Kidney epithelial cell (primary cell): ENCODE results near the gene SEPHS1. TPM values are rescaled to one million over a fixed set of nuclear protein-coding genes. Genes with fewer than 3 reads are reported as not detected.
"Not testable (repeated sequence)": the region's sequence is repeated elsewhere in the genome, so short reads cannot be mapped to it uniquely, and the experiment has no call there.

ENCODE experiments used
- DNase-seq: peaks from one replicate; pipeline ENCODE4 v3.0.0-alpha.2; 2010; ENCODE audit warnings: low read depth
- H3K27me3 ChIP-seq: 2 replicates; pipeline ENCODE4 v1.6.0; 2011; ENCODE audit warnings: low read length; ENCODE audit not compliant: control insufficient read depth, insufficient read depth
- H3K36me3 ChIP-seq: 2 replicates; pipeline ENCODE4 v1.5.1; 2011; ENCODE audit warnings: low read length; ENCODE audit not compliant: control insufficient read depth, insufficient read depth
- H3K4me3 ChIP-seq: 2 replicates; pipeline ENCODE4 v1.5.1; 2011; ENCODE audit warnings: low read depth, mild to moderate bottlenecking, control low read depth, low read length
- total RNA-seq: library from RNA; depleted of rRNA; stranded (reverse); fragments of >200 nt; gene quantifications from 2 replicates; pipeline ENCODE4 v1.2.3, GENCODE V29; 2015
- TF ChIP-seq, protein P1 (sequence below): IDR thresholded peaks from 2 replicates; pipeline ENCODE4 v1.5.1; 2011; ENCODE audit warnings: mild to moderate bottlenecking, moderate library complexity, low read length, control low read depth, inconsistent platforms; ENCODE audit not compliant: insufficient read depth, poor library complexity, severe bottlenecking

The SEPHS1 gene
- total RNA-seq, 1 donor from 2014 or later, result 48.9 TPM

DNA sequence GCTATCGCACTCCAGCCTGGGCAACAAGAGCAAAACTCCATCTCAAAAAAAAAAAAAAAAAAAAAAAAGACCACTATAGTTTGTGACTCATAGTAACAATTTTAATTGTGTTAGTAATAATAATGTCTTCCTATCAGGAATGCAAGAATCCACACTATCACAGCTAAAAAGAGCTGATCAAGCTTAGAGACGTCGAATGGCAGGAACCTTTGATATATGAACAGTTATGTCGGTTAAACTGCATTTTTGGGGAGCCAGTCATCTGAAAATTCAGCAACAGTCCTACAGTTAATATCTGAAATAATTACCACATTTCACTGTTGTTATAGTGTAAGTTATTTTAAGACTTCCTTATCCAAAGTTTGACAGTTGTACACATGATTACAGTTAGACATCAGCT is 57.0 kb downstream of the SEPHS1 start:
- DNase-seq, result no peak
- peaks cover 2% of the 10 kb centered on the region for H3K36me3 ChIP-seq
- H3K27me3 ChIP-seq, result no peaks in the 10 kb centered on the region
- no peak overlapping the region for H3K4me3 ChIP-seq
- TF ChIP-seq, protein P1, sequence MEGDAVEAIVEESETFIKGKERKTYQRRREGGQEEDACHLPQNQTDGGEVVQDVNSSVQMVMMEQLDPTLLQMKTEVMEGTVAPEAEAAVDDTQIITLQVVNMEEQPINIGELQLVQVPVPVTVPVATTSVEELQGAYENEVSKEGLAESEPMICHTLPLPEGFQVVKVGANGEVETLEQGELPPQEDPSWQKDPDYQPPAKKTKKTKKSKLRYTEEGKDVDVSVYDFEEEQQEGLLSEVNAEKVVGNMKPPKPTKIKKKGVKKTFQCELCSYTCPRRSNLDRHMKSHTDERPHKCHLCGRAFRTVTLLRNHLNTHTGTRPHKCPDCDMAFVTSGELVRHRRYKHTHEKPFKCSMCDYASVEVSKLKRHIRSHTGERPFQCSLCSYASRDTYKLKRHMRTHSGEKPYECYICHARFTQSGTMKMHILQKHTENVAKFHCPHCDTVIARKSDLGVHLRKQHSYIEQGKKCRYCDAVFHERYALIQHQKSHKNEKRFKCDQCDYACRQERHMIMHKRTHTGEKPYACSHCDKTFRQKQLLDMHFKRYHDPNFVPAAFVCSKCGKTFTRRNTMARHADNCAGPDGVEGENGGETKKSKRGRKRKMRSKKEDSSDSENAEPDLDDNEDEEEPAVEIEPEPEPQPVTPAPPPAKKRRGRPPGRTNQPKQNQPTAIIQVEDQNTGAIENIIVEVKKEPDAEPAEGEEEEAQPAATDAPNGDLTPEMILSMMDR, result no peak

DNA sequence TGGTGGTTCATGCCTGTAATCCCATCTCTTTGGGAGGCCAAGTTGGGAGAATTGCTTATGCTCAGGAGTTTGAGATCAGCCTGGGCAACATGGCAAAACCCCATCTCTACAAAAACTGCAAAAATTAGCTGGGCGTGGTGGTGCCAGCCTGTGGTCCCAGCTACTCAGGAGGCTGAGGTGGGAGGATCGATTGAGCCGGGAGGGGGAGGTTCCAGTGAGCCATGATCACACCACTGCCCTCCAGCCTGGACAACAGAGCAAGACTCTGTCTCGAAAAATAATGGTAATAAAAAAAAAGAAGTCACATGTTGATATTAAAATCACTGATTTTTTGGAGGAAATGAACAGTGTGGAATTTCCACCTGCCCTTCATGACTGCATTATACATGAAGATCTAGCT is 64.0 kb downstream of the SEPHS1 start:
- Histone ChIP-seq H3K36me3 (peaks cover 3% of the 10 kb centered on the region), H3K4me3 (no peak overlapping the region), H3K27me3 (no peaks in the 10 kb centered on the region)
- TF ChIP-seq, protein P1, result no peak
- DNase-seq, result no peak

DNA sequence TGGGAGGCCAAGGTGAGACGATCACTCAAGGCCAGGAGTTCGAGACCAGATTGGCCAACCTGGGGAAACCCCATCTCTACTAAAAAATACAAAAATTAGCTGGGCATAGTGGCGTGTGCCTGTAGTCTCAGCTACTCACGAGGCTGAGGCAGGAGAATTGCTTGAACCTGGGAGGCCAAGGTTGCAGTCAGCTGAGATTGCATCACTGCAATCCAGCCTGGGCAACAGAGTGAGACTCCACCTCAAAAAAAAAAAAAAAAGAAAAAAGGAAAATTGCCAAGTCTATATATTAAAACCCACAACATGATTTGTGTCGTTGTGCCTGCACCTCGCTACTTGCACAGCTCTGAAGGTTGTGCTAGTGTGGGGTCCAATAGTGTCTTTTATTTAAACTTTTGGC is 65.7 kb downstream of the SEPHS1 start:
- not testable (repeated sequence) for H3K36me3 ChIP-seq, H3K4me3 ChIP-seq, H3K27me3 ChIP-seq, DNase-seq

DNA sequence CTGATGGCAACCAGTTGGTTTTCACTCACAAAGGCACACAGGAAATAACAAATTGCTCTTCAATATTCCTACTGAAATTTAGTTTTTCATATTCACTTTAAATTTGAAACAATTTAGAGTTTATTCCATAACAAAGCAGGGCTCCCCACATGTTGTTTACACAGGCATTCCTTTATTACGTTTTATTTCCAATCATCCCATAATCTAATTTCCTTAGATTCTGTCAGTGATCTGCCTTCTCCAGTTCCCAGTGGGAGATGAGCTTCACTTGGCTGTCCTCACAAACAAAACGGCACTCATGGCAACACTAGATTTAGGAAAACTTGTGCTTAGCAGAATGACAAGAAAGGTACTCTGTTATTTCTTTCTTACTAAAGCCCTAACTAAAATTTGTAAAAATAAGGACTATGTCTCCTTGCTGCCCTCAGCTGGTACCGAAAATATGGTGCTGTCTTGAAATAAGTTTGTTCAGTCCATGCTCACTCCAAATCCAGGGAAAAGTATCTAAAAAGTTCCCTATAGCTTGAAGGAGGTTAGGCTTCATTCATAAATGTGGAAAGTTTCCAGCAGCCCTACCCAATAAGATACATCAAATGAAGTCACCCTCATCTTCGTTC is 71.2 kb downstream of the SEPHS1 start:
- no peak overlapping the region for H3K4me3 ChIP-seq
- peaks cover 1% of the 10 kb centered on the region for H3K36me3 ChIP-seq
- no peak for DNase-seq
- TF ChIP-seq, protein P1, result no peak
- no peaks in the 10 kb centered on the region for H3K27me3 ChIP-seq

DNA sequence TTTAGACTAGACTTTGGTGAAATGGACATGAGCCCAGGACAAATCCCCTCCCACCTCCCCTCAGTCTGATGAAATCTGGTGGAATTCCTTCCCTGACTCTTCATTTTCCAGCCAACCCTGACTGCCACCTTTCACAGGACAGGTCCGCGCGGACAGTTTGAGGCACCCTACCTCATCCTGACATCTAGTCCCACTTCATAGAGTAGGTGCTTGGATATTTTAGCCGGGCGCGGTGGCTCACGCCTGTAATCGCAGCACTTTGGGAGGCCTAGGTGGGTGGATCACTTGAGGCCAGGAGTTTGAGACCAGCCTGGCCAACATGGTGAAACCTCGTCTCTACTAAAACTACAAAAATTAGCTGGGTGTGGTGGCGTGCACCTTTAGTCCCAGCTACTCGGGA is 71.9 kb downstream of the SEPHS1 start:
- not testable (repeated sequence) for H3K4me3 ChIP-seq, H3K36me3 ChIP-seq, H3K27me3 ChIP-seq, DNase-seq

DNA sequence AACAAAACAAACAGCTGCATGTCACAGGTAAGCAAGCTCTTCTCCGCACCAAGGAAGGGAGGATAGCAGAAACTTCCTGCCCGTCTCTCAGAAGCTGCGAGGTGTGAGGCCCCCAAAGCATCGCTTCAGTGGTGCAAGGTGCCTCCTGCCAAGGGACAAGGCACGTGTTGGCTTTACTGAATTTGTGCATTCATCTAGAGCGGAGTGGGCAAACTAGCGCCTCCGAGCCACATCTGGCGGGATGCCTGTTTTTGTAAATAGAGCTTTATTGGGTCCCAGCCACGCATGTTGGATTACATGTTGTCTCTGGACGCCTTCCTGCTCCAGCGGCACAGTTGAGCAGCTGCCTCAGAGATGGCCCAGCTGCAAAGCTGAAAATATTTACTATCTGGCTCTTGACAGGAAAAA is 75.9 kb downstream of the SEPHS1 start:
- Histone ChIP-seq H3K36me3 (no peaks in the 10 kb centered on the region), H3K27me3 (no peaks in the 10 kb centered on the region), H3K4me3 (no peak overlapping the region)
- TF ChIP-seq, protein P1, result no peak
- DNase-seq, result no peak

DNA sequence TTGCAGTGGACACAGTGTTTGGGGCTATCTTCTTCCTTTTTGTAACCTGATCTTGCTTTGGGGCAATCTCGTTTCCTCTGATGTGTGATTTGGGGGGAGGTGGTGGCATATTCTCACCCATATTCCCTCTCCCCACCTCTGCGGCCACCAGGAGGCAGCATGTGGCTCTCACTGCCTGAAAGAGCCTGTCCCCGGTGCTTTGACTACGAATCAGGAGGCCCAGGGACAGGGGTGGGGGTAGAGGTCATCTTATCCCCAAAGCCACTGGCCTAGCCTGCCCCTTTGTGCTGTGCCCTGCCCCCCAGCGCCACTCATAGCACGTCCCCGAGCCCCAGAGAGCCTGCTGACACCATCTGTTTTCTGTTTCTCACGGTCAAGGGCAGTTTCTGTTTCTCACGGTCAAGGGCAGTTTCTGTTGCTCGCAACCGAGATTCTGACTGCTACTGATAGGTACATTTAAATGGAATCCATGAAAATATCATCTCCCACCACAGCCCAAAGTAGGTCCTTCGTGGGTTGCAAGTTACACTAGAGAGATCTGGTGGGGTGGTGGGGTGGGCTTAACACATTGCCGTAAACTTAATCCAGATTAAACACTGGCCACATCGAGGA is 76.4 kb downstream of the SEPHS1 start:
- Histone ChIP-seq H3K27me3 (no peaks in the 10 kb centered on the region), H3K36me3 (no peaks in the 10 kb centered on the region), H3K4me3 (no peak overlapping the region)
- TF ChIP-seq, protein P1, result peak; percentile 76
- DNase-seq, result no peak
